ENCODE data around the gene SRCIN1. TPM values are rescaled to one million over a fixed set of nuclear protein-coding genes. Genes with fewer than 3 reads are reported as not detected.

The SRCIN1 gene
- total RNA-seq, 4 donors from 2014 or later: 0.24 TPM; not detected in 3

DNA sequence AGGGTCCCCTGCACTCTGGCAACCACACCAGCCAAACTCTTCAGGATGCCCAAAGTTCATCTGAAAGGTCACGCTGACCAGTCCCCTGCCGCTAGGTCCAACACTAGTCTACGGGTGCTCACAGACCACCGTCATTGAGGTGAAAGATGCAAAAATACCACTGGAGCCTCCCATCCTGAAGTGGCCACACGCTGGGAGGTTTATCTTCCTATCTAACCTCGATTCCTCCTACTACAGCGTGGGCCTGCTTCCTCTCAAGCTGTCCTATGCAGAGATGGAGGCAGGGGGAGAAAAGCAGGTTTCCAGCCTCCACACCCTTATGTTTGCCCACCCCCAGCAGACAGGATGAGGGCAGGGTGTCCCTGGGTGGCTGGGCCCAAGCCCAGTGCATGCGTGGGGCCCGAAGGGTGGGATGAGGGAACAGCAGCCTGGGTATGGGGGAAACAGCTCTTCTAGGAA, 6.3 kb downstream of the SRCIN1 start:
- ATAC-seq: no peak
- Histone ChIP-seq H3K27me3 (peaks cover 26 to 47% (median 34%) of the 10 kb centered on the region in 3 donors), H3K4me3 (no peak overlapping the region), H3K27ac (no peak overlapping the region), H3K36me3 (no peaks in the 10 kb centered on the region), H3K9me3 (no peaks in the 10 kb centered on the region), H3K4me1 (no peaks in the 10 kb centered on the region)
- intact Hi-C loops (cut with DNase I; ENCODE audit: low total_unique reads): no loop called here
- TF ChIP-seq, protein P1, sequence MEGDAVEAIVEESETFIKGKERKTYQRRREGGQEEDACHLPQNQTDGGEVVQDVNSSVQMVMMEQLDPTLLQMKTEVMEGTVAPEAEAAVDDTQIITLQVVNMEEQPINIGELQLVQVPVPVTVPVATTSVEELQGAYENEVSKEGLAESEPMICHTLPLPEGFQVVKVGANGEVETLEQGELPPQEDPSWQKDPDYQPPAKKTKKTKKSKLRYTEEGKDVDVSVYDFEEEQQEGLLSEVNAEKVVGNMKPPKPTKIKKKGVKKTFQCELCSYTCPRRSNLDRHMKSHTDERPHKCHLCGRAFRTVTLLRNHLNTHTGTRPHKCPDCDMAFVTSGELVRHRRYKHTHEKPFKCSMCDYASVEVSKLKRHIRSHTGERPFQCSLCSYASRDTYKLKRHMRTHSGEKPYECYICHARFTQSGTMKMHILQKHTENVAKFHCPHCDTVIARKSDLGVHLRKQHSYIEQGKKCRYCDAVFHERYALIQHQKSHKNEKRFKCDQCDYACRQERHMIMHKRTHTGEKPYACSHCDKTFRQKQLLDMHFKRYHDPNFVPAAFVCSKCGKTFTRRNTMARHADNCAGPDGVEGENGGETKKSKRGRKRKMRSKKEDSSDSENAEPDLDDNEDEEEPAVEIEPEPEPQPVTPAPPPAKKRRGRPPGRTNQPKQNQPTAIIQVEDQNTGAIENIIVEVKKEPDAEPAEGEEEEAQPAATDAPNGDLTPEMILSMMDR (IDR thresholded peaks at IDR 0.05 in 4 of 5, conservative IDR thresholded peaks at IDR 0.05 in 1 of 5): no peak
- TF ChIP-seq POLR2A (IDR thresholded peaks at IDR 0.05): no peak
- DNase-seq: no peak
- in situ Hi-C loops (cut with MboI; ENCODE audit: low sequenced_read_pairs in 4 of 4): no loop called here

DNA sequence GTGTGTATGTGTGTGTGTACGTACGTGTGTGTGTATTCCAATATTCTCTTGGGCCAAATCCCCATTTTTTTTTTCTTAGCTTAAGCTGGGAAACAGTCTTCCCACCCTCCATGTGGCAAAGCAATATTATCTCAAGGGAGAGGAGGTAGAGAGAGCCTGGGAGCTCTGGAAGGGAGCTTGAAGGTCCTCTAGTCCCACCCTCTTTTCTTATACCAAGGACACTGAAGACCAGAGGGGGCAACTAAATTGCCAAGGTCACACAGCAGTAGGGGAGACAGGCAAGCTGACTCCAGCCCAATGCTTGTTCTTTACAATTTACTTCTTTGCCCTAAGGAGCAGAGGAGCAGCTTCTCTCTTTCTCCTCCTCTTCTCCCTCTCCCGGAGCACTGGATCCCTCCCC, 6.8 kb downstream of the SRCIN1 start:
- peaks cover 30 to 49% (median 34%) of the 10 kb centered on the region in 3 donors for H3K27me3 ChIP-seq
- no peak overlapping the region for H3K27ac ChIP-seq
- H3K4me3 ChIP-seq: no peak overlapping the region
- H3K36me3 ChIP-seq: no peaks in the 10 kb centered on the region
- intact Hi-C loops (cut with DNase I; ENCODE audit: low total_unique reads) (no loop called here), in situ Hi-C loops (cut with MboI; ENCODE audit: low sequenced_read_pairs in 4 of 4) (no loop called here)
- H3K4me1 ChIP-seq: no peaks in the 10 kb centered on the region
- TF ChIP-seq POLR2A (IDR thresholded peaks at IDR 0.05): no peak
- TF ChIP-seq, protein P1 (IDR thresholded peaks at IDR 0.05 in 4 of 5, conservative IDR thresholded peaks at IDR 0.05 in 1 of 5): no peak
- DNase-seq (no peak), ATAC-seq (no peak)
- no peaks in the 10 kb centered on the region for H3K9me3 ChIP-seq

DNA sequence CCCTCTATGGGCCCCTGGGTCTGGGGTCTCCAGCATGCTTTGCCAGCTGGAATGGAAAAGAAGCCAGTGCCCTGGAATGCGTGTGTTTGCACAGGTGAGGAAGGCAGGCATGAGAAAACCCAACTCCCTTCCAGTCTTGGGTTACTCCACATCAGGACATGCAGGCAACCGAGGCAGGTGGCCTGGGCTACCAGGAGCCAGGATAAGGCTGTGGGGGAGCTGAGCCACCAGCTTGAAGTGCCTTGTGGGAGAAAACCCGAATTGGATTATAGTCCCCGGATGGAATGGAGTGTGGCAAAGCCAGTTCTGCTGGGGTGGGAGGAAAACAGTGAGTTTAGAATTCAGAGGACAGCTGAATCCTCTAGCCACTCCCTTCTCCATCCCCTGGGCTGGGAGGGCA, 7.2 kb downstream of the SRCIN1 start:
- Histone ChIP-seq H3K27me3 (peaks cover 35 to 51% (median 38%) of the 10 kb centered on the region in 3 donors), H3K9me3 (no peaks in the 10 kb centered on the region), H3K4me3 (no peak overlapping the region), H3K36me3 (no peaks in the 10 kb centered on the region), H3K4me1 (no peaks in the 10 kb centered on the region), H3K27ac (no peak overlapping the region)
- DNase-seq: no peak
- intact Hi-C loops (cut with DNase I; ENCODE audit: low total_unique reads): no loop called here
- in situ Hi-C loops (cut with MboI; ENCODE audit: low sequenced_read_pairs in 4 of 4): no loop called here
- TF ChIP-seq, protein P1 (IDR thresholded peaks at IDR 0.05 in 4 of 5, conservative IDR thresholded peaks at IDR 0.05 in 1 of 5): no peak
- no peak for TF ChIP-seq POLR2A (IDR thresholded peaks at IDR 0.05)
- no peak for ATAC-seq

DNA sequence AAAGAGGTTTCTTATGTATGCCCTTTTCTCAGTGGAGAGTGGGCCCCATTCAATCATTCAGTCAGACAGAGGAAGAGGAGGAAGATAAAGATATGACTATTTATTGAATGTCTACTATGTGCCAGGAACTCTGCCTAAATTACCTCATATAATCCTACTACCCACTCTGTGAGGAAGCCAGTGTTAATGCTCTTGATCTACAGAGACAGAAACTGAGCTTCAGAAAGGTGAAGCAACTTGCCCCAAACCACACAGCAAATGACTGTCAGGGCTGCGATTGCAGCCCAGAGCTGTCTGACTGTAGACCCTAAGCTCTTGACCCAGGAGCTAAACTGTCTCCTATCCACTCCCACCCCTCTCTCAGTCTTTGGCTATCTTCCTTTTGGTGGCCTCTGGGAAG, 8.4 kb downstream of the SRCIN1 start:
- TF ChIP-seq POLR2A (IDR thresholded peaks at IDR 0.05): no peak
- Histone ChIP-seq H3K27ac (no peak overlapping the region), H3K4me1 (no peaks in the 10 kb centered on the region), H3K4me3 (no peak overlapping the region), H3K9me3 (no peaks in the 10 kb centered on the region), H3K27me3 (peaks cover 35 to 56% (median 36%) of the 10 kb centered on the region in 3 donors), H3K36me3 (no peaks in the 10 kb centered on the region)
- in situ Hi-C loops (cut with MboI; ENCODE audit: low sequenced_read_pairs in 4 of 4) (no loop called here), intact Hi-C loops (cut with DNase I; ENCODE audit: low total_unique reads) (no loop called here)
- DNase-seq (no peak), ATAC-seq (no peak)

DNA sequence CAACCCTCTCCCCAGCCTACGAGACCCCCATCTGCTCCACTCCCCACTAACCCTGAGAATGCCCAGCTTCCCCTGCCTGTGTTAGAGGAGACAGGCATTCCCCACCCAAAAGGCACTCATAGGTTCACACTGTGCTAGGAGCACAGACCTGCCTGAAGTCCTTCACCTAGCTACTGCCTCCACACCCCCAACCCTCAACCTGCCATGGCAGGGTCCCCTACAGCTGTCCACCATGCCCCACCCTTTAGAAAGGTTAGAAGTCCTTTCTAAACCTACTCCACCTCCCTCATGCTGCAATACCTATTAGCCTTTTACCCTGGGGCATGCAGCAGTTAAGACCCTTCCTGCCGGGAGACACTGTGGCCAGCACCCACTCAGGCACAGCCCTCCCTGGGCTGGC, 9.1 kb downstream of the SRCIN1 start:
- Histone ChIP-seq H3K36me3 (no peaks in the 10 kb centered on the region), H3K27me3 (peaks cover 30 to 55% (median 32%) of the 10 kb centered on the region in 3 donors), H3K4me1 (no peaks in the 10 kb centered on the region), H3K27ac (no peak overlapping the region), H3K9me3 (no peaks in the 10 kb centered on the region), H3K4me3 (no peak overlapping the region)
- in situ Hi-C loops (cut with MboI; ENCODE audit: low sequenced_read_pairs in 4 of 4) (no loop called here), intact Hi-C loops (cut with DNase I; ENCODE audit: low total_unique reads) (no loop called here)
- DNase-seq (no peak), ATAC-seq (no peak)
- TF ChIP-seq POLR2A (IDR thresholded peaks at IDR 0.05): no peak
- TF ChIP-seq, protein P1 (IDR thresholded peaks at IDR 0.05 in 4 of 5, conservative IDR thresholded peaks at IDR 0.05 in 1 of 5): no peak

All from gastrocnemius medialis (tissue), 4 donors.